DND-41 (cell line): ENCODE measurements around the gene ANKS1A.

Experiments used
- CTCF ChIP-seq: IDR thresholded peaks from 2 replicates; pipeline ENCODE4 v1.5.1; 2012; ENCODE audit warnings: borderline replicate concordance, low read length, moderate library complexity, mild to moderate bottlenecking; ENCODE audit not compliant: poor library complexity, severe bottlenecking; ENCODE audit errors: extremely low read depth
- EZH2 ChIP-seq: IDR thresholded peaks from 3 replicates; pipeline ENCODE4 v1.6.1; 2012; ENCODE audit warnings: borderline replicate concordance, low read depth, mild to moderate bottlenecking, moderate library complexity, low read length, inconsistent platforms; ENCODE audit not compliant: severe bottlenecking

GRCh38 chr6:34866509-34866908 is 22.5 kb upstream of the ANKS1A start:
- no peak for TF ChIP-seq CTCF
- no peak for TF ChIP-seq EZH2
